A673 (cell line): ENCODE results near the gene KHDC1L.
"Not testable (repeated sequence)": the region's sequence is repeated elsewhere in the genome, so short reads cannot be mapped to it uniquely, and the experiment has no call there.

Source experiments
- CTCF ChIP-seq: fragments of 300-800, 200-600 bp; sonication (generic); conservative IDR thresholded peaks from 2 replicates; pipeline ENCODE4 v1.5.1; 2017; ENCODE audit warnings: low read depth, mild to moderate bottlenecking, antibody characterized with exemption, low read length, moderate library complexity, mixed read lengths
- EZH2 ChIP-seq: fragments of 200-600 bp; sonication (generic); IDR thresholded peaks from 2 replicates; pipeline ENCODE4 v1.6.1; 2017; ENCODE audit warnings: borderline replicate concordance, low read depth, mild to moderate bottlenecking, mixed read lengths, antibody characterized with exemption, low read length; ENCODE audit not compliant: poor library complexity, severe bottlenecking

GRCh38 chr6:73233971-73234370 is 8.7 kb upstream of the KHDC1L start:
- TF ChIP-seq CTCF, EZH2: not testable (repeated sequence)
